Endodermal cell (in vitro differentiated cells): ENCODE results near the gene NOS1AP. TPM values are rescaled to one million over a fixed set of nuclear protein-coding genes. Genes with fewer than 3 reads are reported as not detected.

Experiments
- DNase-seq: peaks from one replicate; pipeline ENCODE4 v3.0.0-alpha.2; 2017
- H3K27ac ChIP-seq: 2 replicates; pipeline ENCODE4 v1.5.1; 2013; ENCODE audit warnings: mild to moderate bottlenecking, low read depth, low read length, moderate library complexity
- H3K27me3 ChIP-seq: 2 replicates; pipeline ENCODE4 v1.6.1; 2013; ENCODE audit warnings: mild to moderate bottlenecking, low read length, moderate library complexity; ENCODE audit not compliant: insufficient read depth, control insufficient read depth, poor library complexity, severe bottlenecking
- H3K36me3 ChIP-seq: 2 replicates; pipeline ENCODE4 v1.7.0; 2013; ENCODE audit warnings: mild to moderate bottlenecking, low read length, moderate library complexity; ENCODE audit not compliant: control insufficient read depth, insufficient read depth
- H3K4me1 ChIP-seq: one replicate; pipeline ENCODE4 v1.7.0; 2013; ENCODE audit warnings: low read length; ENCODE audit not compliant: control insufficient read depth, insufficient read depth
- H3K4me3 ChIP-seq: 2 replicates; pipeline ENCODE4 v1.5.1; 2013; ENCODE audit warnings: mild to moderate bottlenecking, low read length, moderate library complexity
- H3K9ac ChIP-seq: 2 replicates; pipeline ENCODE4 v1.6.1; 2013; ENCODE audit warnings: mild to moderate bottlenecking, low read length, moderate library complexity; ENCODE audit not compliant: poor library complexity, severe bottlenecking; ENCODE audit errors: extremely low read depth
- H3K9me3 ChIP-seq: 2 replicates; pipeline ENCODE4 v1.6.1; 2013; ENCODE audit warnings: mild to moderate bottlenecking, low read length, moderate library complexity; ENCODE audit not compliant: control insufficient read depth
- H3K27ac Mint-ChIP-seq: 2 replicates; pipeline ENCODE4 v1.8.0; 2020; ENCODE audit warnings: mixed read lengths
- H3K27me3 Mint-ChIP-seq: 2 replicates; pipeline ENCODE4 v1.8.0; 2021; ENCODE audit warnings: mild to moderate bottlenecking, mixed read lengths; ENCODE audit not compliant: insufficient read depth
- H3K36me3 Mint-ChIP-seq: 2 replicates; pipeline ENCODE4 v1.8.0; 2020; ENCODE audit warnings: low read depth, mixed read lengths
- H3K4me1 Mint-ChIP-seq: 2 replicates; pipeline ENCODE4 v1.8.0; 2020; ENCODE audit warnings: mixed read lengths
- H3K4me3 Mint-ChIP-seq: 2 replicates; pipeline ENCODE4 v1.8.0; 2020; ENCODE audit warnings: mild to moderate bottlenecking, moderate library complexity, mixed read lengths
- H3K9me3 Mint-ChIP-seq: 2 replicates; pipeline ENCODE4 v1.8.0; 2020; ENCODE audit warnings: mild to moderate bottlenecking, mixed read lengths
- WGBS, 2 experiments: methylation state at CpG; one replicate each; pipeline versions ENCODE4 v1.1.5 to v1.1.7; 2013; ENCODE audit warnings: missing lambda C conversion rate in 2 of 2, mixed read lengths in 1 of 2; ENCODE audit not compliant: insufficient coverage in 1 of 2, insufficient read length in 1 of 2; 5-methylcytosine and 5-hydroxymethylcytosine counted together
- total RNA-seq, 2 donors: library from RNA; stranded (reverse); fragmentation: NEBNext Ultra II Directional in 1 of 2; extraction: Animal tissue kit (Norgen Biotek cat#: 25700) in 1 of 2; gene quantifications; 2 replicates in 1 of 2; 3 replicates in 1 of 2; pipeline ENCODE4 v1.2.1, GENCODE V29; 2021
- TF ChIP-seq, protein P1 (sequence below): fragments of 200-600 bp; sonication (generic); conservative IDR thresholded peaks from 2 replicates; pipeline ENCODE4 v1.5.0; 2021; ENCODE audit warnings: antibody characterized with exemption, mild to moderate bottlenecking

NOS1AP gene
- total RNA-seq, 2 donors from 2014 or later: 4.8 to 5.9 TPM

- Mint-ChIP-seq H3K36me3 (no peaks in the 10 kb centered on the region), H3K4me3 (no peak overlapping the region), H3K4me1 (peaks cover 34% of the 10 kb centered on the region), H3K27me3 (no peaks in the 10 kb centered on the region), H3K27ac (peak overlapping the region; percentile 3), H3K9me3 (no peaks in the 10 kb centered on the region)
- DNase-seq: no peak
- H3K36me3 ChIP-seq: no peaks in the 10 kb centered on the region
- H3K9me3 ChIP-seq: no peaks in the 10 kb centered on the region
- H3K27me3 ChIP-seq: no peaks in the 10 kb centered on the region
- H3K4me1 ChIP-seq: peaks cover 9% of the 10 kb centered on the region
- H3K4me3 ChIP-seq: no peak overlapping the region
- no peak overlapping the region for H3K27ac ChIP-seq
- no peak overlapping the region for H3K9ac ChIP-seq
- TF ChIP-seq, protein P1, sequence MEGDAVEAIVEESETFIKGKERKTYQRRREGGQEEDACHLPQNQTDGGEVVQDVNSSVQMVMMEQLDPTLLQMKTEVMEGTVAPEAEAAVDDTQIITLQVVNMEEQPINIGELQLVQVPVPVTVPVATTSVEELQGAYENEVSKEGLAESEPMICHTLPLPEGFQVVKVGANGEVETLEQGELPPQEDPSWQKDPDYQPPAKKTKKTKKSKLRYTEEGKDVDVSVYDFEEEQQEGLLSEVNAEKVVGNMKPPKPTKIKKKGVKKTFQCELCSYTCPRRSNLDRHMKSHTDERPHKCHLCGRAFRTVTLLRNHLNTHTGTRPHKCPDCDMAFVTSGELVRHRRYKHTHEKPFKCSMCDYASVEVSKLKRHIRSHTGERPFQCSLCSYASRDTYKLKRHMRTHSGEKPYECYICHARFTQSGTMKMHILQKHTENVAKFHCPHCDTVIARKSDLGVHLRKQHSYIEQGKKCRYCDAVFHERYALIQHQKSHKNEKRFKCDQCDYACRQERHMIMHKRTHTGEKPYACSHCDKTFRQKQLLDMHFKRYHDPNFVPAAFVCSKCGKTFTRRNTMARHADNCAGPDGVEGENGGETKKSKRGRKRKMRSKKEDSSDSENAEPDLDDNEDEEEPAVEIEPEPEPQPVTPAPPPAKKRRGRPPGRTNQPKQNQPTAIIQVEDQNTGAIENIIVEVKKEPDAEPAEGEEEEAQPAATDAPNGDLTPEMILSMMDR: peak; percentile 52
- 72 to 78% methylated on average over 6 to 8 of the region's 8 CpGs for WGBS, 2 experiments
Observed at GRCh38 chr1:162300057-162300917, 230.8 kb downstream of the NOS1AP start.

DNA sequence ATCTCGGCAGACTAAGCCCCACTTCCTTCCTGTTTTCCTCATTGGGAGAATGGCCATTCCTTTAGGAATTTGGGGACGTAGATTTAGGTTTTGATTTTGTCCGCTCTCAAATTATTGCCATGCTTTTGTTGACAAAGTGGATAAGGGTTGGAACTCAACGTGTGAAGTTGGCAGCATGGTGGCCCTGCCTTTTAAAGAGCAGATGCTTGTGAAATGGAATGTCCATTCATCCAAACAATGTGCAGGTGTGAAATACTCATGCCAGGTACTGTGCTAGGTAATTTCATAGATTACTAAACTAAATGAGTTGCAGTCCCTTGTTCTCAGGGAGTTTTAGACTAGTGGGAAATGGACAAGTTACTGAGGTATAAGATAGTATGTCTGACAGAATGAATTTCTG lies 232.2 kb downstream of the NOS1AP start:
- H3K4me1 Mint-ChIP-seq: peaks cover 29% of the 10 kb centered on the region

GRCh38 chr1:162302306-162303003 lies 233.0 kb downstream of the NOS1AP start:
- 95 to 100% methylated on average over 1 to 3 of the region's 3 CpGs for WGBS, 2 experiments
- H3K36me3 Mint-ChIP-seq: peaks cover 4% of the 10 kb centered on the region
- no peaks in the 10 kb centered on the region for H3K36me3 ChIP-seq
- H3K9ac ChIP-seq: no peak overlapping the region
- H3K27me3 ChIP-seq: no peaks in the 10 kb centered on the region
- no peak overlapping the region for H3K27ac ChIP-seq
- no peak overlapping the region for H3K4me3 Mint-ChIP-seq
- no peak overlapping the region for H3K4me3 ChIP-seq
- no peak overlapping the region for H3K27ac Mint-ChIP-seq
- TF ChIP-seq, protein P1: no peak
- no peaks in the 10 kb centered on the region for H3K27me3 Mint-ChIP-seq
- H3K4me1 ChIP-seq: peaks cover 9% of the 10 kb centered on the region
- no peaks in the 10 kb centered on the region for H3K9me3 Mint-ChIP-seq
- no peaks in the 10 kb centered on the region for H3K9me3 ChIP-seq
- peaks cover 25% of the 10 kb centered on the region for H3K4me1 Mint-ChIP-seq
- no peak for DNase-seq

More for the DNA sequence above, 232.2 kb downstream of the NOS1AP start:
- TF ChIP-seq, protein P1: no peak
- H3K27me3 Mint-ChIP-seq: no peaks in the 10 kb centered on the region
- no peaks in the 10 kb centered on the region for H3K36me3 Mint-ChIP-seq
- no peak for DNase-seq
- Histone ChIP-seq H3K4me3 (no peak overlapping the region), H3K4me1 (peaks cover 9% of the 10 kb centered on the region), H3K9me3 (no peaks in the 10 kb centered on the region), H3K27me3 (no peaks in the 10 kb centered on the region), H3K27ac (no peak overlapping the region), H3K36me3 (no peaks in the 10 kb centered on the region), H3K9ac (no peak overlapping the region)
- H3K9me3 Mint-ChIP-seq: no peaks in the 10 kb centered on the region
- no peak overlapping the region for H3K27ac Mint-ChIP-seq
- H3K4me3 Mint-ChIP-seq: no peak overlapping the region
- 92 to 93% methylated on average over 4 of the region's 4 CpGs for WGBS, 2 experiments
